SW 1271 (cell line): ENCODE results near the gene GNG4.

ENCODE experiments used
- DNase-seq, 2 experiments: peaks; one replicate each; lab custom pipeline; 2025; lab: John Stamatoyannopoulos, UW

GNG4 gene

DNA sequence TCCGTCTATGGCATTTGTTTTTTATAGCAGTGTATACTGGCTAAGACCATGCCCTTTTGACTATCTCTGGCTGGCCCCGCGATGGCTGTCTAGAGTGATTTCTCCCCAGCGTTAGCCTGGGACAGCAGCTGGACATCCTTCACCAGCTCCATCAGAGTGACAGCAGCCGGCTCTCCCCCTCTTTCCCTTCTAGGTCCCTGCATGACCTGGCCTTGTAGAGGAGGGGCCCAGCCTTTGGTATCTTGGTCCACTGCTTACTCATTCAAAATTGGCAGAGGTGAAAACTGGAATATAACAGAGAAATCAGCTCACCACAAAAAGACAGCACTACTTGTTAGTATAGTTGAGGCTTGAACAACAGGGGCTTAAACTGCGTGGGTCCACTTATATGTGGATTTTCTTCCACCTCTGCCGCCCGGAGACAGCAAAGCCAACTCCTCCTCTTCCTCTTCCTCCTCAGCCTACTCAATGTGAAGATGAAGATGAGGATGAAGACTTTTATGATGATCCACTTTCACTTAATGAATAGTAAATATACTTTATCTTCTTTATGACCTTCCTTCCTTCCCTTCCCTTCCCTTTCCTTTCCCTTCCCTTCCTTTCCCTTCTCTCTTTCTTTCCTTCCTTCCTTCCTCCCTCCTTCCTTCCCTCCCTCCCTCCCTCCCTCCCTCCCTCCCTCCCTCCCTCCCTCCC, 116.0 kb downstream of the GNG4 start:
- no peak for DNase-seq

DNA sequence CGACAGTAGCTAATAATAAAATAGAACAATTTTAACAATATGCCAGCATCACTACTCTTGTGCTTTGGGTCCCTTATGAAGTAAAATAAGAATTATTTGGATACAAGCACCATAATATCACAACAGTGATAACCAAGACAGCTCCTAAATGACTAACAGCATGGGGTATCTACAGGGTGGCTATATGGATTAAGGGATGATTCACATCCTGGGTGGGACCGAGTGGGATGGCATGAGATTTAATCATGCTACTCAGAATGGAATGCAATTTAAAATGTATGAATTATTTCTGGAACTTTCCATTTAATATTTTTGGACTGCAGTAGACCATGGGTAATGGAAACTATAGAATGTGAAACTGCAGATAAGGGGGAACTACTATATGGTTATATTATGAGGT, 117.2 kb downstream of the GNG4 start:
- peak; percentile 6 to 43 for DNase-seq

DNA sequence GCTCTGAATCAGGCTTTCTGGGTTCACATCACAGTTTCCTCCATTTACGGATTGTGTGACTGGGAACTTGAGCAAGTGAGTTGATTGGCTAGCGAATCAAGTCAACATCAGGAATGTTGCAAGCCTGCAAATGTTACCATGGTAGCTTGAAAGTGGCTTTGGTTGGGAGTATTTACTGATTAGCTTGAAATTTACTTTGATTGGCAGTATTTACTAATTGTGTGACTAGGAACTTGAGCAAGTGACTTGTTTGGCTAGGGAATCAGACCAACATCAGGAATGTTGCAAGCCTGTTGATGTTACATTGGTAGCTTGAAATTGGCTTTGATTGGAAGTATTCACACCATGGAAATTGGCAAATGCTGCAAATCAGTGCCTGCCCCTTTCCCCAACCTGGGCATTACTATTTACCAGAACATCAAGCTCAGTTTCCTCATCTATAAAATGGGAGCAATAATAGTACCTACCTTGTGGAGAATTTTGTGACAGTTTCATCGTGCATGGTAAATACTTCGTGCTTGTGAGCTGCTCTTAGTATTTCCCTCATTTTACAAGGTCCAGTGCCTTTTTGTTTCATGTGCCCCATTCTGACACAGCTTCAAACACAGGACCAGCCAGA, 122.3 kb downstream of the GNG4 start:
- DNase-seq, result no peak

DNA sequence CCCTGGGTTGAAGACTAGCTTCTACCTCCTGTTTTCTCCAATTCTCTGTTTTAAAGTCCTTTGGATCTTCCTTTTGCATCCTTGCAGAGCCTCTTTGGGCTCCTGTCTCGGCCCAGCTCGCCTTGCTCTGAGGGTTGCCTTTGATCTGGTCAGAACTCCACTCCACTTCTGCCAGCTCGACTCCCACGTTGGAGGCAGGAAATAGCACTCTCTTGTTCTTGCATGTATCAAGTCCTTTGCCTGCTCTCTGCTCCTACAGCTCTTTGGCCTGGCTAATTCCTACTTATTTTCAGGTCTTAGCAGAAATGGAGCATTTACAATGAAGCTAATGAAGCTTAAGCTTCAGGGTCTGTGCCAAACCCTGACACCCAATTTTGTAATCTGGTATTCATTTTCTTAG, 124.3 kb downstream of the GNG4 start:
- no peak for DNase-seq

DNA sequence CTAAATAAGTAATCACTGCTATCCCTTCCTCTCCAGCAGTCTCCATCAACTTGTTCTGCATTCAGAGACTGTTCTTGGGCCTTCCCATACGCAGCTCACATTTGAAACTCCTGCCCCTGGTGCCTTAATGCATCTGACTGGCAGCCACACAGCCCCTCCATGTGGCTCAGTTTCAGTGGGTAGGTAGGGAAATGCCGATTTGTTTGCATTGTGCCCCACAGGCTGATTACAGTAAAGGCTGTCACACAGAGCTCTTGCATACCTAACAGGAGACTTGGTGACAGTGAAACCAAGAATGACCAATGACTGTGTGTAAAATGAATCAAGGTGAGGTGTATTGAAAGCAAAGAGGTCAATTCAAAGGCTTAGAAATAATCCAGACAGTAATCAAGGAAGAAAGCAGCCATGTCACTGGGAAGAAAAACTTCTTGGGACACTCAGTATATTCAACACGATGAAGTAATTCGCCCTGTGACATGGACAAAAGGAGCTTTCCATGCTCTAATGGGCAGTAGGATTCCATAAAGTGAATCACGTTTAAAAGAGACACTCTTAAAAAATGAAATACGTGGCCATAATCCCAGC, 132.6 kb downstream of the GNG4 start:
- DNase-seq, result no peak

DNA sequence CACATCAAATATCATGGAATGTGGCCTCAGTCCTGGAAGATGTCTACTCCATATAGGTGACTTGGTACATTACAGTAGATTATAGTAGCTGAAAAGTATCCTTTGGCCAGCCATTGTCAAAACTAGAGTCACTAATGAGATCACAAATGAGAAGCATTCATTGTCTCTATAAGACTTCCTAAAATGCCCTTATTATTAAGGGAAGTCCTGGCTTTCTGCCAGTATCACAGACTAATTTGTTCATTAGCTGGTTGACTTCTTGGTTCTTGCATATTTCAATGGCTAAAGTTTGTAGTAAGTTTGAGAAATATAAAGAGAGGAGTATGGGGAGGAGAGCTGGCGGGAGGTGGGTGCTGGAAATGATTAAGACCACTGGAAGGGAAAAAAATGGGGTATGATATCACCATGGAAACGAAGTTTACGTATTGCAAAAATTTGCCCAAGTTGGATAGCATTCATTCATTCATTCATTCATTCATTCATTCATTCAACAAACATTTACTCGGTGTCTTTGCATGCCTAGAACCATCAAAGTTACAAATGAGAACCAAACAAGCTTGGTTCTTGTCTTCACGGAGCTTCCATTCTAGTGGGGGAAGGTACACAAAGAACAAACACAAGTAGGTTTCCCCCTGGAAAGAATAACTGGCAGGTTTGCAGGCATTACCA, 133.6 kb downstream of the GNG4 start:
- DNase-seq, result no peak

DNA sequence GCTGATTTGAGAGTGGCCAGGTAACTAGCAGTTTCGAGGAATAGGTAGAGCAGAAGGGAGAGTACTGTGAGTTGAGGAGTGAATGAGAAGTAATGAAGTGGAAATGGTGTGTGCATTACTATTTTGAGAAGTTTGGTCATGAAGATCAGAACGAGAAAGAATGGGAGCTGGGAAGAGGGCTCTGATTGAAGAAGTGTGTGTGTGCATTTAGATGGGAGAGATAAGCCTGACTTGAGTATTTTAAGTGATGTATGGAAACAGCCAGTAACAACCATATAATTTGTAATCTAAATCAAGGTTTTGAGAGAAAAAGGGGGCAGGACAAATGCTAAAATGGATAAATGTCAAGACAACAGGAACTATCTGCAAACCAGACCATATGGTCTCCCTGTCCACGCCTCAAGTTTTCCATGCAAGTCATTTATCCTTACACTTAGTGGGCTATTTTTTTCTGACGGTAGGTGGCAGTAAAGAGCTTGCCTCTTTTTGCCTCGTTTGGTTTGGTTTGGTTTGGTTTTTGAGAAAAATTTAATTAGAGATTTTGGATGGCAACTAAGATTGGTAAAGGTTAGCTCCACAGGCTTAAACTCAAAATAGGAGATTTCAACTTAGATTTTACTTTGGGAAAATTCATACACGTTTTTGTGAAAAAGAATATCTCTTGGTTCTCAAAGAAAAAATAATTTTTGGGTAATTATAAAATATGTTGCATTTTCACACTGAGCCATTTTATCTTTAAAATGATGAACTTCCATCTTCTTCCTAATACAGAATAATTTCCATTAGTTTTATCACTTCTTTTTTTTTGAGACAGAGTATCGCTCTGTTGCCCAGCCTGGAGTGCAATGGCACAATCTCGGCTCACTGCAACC, 135.9 kb downstream of the GNG4 start:
- peak in 1 of 2 experiments; percentile 34 for DNase-seq

DNA sequence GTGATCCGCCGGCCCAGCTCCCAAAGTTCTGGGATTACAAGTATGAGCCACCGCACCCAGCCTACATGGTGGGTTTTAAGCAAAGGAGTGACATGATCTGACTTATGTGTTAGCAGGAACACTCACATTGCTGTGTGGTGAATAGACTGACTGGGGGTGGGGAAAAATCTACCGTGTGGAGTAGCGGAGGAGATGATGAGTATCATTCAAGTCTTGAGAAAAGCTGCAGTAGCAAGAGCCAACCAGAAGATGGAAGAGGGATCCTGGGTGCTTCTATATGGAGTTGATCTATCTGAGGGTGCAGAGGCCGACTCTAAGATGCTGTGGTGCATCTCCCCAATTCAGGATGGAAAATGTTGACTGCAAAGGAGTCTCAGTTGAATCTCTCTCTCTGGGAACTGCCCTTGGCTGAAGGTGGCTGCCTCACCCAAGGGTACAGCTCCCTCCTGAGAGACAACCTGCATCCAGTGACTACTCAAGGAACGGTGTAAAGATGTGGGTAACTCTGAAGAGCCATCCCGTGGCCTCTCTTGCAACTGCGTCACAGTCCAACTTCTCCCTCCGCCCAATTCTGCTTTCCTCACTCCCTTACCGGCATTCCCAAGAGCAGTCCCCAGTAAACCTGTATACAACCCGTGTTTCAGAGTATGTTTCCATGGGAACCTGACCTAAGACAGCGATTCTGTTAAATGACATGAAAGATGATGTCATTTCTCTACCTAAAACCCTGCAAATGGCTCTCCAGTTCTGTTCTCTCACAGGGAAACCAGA, 137.9 kb downstream of the GNG4 start:
- DNase-seq, result no peak

DNA sequence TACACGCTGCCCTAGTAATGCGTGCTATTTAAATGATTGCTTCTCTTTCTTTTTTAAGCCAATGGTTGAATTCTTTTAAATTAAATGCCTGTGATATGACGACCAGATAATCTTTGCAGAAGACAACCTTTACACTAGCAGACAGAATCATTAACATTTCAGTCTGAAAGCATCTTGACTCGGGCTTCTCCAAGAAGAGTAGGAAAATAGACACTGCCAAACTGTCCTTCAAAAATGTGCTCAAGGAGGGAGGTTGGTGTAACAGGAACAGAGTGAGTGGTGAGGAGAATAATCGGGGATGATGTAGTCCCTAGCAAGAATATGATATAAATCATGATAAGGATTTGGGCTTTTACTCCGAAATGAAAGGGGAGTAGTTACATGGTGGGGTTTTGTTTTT, 138.8 kb downstream of the GNG4 start:
- no peak for DNase-seq

DNA sequence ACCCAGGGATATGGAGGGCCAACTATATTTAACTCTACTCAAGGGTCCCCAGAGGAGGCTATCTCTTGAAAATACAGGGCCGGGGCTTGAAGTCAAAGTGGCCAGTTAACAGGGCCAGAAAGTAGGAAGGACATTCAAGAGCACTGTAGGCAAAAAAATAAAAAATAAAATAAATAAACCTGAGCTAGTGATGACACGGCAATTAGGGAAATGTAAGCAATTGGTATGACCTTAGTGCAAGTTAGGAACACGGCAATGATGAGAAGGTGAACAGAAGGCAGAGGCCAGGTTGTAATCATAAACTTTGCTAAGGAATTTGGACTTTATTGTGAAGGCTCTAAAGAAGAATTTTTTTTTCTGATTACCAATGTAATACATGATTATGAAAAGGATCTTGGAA, 142.0 kb downstream of the GNG4 start:
- no peak for DNase-seq

DNA sequence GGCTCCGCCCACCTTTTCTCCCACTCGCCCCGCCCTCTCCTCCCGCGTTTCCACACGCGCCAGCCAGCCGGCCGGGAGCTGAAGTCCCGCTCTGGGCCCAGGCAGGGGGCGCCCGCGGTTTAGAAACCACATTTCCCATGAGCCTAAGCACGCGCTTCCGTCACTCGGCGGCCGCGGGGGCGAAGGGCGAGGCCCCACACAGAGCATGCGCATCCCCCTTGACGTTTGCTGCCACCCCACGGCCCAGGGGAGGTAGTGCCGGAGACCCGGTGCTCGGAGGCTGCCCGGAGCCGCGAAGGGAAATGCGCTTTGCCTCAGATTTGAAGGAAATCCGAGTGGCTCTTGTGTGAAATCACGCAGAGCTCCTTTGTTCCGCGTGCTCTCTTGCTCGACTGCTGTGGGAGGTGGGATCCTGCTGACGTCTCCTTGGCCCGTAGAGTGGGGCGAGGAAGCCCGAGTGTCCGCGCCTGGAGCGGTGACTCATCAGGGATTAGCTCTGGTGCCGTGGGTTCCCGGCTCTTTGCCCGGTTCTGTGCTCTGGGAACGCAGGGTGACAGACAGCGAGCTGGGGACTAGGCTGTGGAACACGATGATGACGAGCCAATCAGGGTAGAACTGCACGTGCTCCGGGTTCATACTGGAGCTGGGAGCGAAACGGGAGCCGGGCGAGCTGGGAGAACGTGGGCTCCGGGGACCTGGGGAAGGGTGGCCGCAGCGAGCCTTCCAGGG, 144.9 kb downstream of the GNG4 start:
- DNase-seq, result peak; percentile 84 to 92

DNA sequence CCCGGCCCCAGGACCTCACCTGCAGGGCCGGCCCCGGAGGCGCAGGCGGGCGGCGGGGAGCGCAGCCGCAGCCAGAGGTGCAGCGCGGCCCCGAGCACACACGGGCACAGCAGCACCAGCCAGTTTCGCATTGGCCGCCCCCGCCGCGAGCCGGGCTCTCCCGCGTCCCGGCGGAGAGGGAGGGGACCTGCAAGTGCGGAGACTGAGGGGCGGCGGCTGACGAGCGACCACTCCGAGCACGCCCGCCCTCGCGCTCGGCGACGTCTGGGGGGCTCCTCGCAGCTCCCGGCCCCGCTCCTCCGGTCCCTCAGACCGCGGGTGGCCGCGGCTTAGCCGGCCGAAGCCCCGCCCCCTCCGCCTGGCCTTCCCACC, 145.5 kb downstream of the GNG4 start, which contains the start of gene B3GALNT2:
TSS of gene B3GALNT2 (minus strand) at position 331 of the 372 bp plus-strand sequence. CDS start at position 131, 200 bp downstream.
- no peak for DNase-seq

DNA sequence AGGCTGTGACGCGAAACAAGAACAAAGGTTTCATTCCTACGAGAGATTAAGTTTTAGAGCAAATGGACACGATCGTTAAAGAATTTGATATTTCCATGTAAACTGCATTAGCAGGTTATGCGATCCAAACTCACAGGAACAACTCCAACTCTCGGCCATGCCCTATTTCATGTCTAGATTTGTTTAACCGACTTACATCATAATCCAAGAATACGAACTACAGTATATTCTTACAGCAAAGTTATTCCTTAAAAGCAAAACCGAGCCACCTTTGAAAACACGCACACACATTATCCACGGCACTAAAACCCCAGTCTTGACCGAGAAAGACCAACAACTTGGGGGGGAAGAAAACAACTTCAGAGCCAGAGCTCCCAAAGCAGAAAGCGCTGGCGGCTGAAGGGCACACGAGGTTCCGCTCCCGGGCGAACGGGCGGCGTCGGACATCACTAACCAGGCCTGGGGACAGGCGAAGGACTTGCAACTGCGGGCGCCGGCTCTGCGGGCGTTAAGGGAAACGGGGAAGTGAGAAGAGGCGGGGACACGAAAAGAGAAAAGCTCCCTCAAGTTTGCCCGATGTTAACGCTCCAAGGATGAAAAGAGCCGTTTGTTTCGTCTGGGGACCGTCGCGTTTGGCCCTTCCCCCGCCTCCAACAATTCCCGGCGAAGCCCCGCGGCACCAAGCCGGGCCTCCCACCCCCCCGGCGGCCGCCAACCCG, 146.0 kb downstream of the GNG4 start:
- no peak for DNase-seq

DNA sequence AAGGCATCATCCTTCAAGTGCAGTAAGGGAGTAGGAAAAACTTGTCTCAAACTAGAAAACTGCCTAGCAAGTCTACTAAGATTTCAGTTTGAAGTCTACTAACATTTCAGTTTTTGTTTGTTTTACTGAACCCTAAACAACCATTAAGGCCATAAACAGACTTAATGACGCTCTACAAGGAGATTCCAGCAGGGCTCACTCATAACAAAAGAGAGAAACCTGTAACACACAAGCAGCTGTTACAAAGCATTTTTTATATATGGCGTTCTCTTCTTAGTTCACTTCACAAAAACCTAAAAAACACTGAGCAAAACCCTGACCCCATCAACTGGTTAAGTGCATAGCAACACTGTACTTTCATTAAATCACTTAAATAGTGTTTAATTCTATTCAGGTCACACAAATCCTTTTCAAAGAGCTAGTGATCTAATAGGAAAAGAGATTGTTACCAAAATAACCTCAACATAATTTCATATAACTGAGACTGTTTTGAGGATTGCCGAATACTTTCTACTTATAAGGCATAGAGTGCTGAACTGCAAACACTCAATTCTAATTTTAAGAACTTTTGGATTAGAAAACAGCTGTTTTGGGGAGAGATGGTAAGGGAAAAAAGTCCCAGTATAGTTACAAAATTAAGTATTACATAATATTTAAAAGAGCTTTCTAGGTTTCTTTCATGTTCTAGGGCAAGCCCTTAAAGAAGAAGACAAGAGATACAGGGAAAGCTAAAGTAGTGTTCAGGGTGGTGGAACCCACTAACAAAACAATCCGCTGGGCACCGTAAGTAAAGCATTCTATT, 146.8 kb downstream of the GNG4 start:
- no peak for DNase-seq

DNA sequence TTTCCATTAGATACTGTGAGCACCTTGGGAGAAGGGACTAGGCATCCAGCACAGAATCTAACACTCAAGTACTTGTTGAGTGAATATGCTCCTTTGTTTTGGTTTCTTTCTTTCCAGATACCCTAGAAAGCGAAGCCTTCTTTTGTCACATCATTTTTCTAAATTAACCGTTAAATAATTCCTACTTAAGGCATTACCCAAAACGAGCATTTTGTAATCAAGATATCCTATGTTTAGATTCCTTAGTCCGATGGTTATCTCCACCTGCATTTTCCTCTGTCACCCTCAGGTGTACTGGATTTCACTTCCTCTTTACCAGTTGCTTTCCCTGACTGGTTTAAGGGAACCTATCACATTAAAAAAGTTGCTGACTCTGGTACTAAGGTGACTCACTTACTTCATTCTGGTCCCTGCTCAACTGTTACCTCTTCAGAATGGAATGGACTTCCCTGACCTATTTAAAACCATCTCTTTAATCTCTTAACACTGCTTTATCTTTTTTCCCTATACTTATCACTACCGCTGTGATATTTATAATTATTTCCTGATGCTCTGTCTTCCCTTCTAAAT, 148.5 kb downstream of the GNG4 start:
- no peak for DNase-seq
